T-helper 2 cell treated with Interferon-gamma antibody and Interleukin-4, amounts not matched to agents 5 μg/mL and 100 μg/mL, for 36 hours (primary cell): ENCODE measurements around the gene RXFP3.

ENCODE experiments used
- DNase-seq: peaks from one replicate; pipeline ENCODE4 v3.0.0; 2021; ENCODE audit warnings: low spot score
- H3K27ac Mint-ChIP-seq: one replicate; pipeline ENCODE4 v1.8.0; 2021; ENCODE audit warnings: mild to moderate bottlenecking, mixed read lengths
- H3K27me3 Mint-ChIP-seq: one replicate; pipeline ENCODE4 v1.8.0; 2021; ENCODE audit warnings: low read depth, mixed read lengths
- H3K36me3 Mint-ChIP-seq: one replicate; pipeline ENCODE4 v1.8.0; 2021; ENCODE audit warnings: low read depth, mixed read lengths
- H3K4me1 Mint-ChIP-seq: one replicate; pipeline ENCODE4 v1.8.0; 2021; ENCODE audit warnings: low read depth, mixed read lengths
- H3K4me3 Mint-ChIP-seq: one replicate; pipeline ENCODE4 v1.8.0; 2022; ENCODE audit warnings: mild to moderate bottlenecking, moderate library complexity, mixed read lengths
- H3K9me3 Mint-ChIP-seq: one replicate; pipeline ENCODE4 v1.8.0; 2021; ENCODE audit warnings: mixed read lengths

RXFP3 gene

DNA sequence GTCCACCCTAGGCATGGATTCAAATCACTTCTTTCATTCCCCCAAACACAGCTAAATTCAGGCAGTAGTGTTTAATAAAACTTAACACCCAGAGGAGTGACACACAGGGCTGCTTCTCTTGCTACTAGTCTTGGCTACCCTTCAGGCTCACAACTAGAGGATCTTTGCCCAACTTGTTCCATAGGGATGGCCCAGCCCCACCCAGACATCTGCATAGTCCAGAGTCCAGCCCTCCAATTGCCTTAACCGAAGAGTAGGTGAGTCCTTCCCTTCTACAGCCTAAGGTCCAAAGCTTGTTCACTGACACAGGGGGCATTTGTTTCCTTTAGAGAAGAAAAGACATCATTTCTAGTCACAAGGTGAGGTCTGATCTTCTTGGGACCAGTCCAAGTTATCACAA lies 15.2 kb upstream of the RXFP3 start:
- no peaks in the 10 kb centered on the region for H3K4me1 Mint-ChIP-seq
- no peak overlapping the region for H3K27ac Mint-ChIP-seq
- no peak overlapping the region for H3K4me3 Mint-ChIP-seq
- DNase-seq = no peak
- H3K9me3 Mint-ChIP-seq = peaks cover 2% of the 10 kb centered on the region
- H3K27me3 Mint-ChIP-seq = peaks cover 4% of the 10 kb centered on the region
- H3K36me3 Mint-ChIP-seq = no peaks in the 10 kb centered on the region

DNA sequence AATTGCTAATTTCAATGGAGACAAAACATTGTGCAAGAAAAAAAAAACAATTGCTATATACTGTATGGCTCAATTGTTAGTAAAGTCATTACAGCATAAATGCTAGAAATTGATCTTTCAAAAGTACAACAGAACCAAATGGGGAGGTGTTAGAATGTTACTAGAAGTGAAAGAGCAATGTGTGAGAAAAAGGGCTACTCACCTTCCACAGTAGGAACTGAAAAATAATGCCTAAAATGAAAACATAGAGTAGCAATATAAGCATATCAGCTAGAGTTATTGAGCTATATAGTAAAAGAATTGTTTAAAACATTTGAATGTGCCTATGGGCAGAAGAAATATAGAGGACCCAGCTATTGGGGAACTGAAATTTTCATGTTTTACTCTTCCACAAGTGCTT lies 10.9 kb upstream of the RXFP3 start:
- Mint-ChIP-seq H3K27ac (no peak overlapping the region), H3K4me3 (no peak overlapping the region), H3K36me3 (no peaks in the 10 kb centered on the region)

DNA sequence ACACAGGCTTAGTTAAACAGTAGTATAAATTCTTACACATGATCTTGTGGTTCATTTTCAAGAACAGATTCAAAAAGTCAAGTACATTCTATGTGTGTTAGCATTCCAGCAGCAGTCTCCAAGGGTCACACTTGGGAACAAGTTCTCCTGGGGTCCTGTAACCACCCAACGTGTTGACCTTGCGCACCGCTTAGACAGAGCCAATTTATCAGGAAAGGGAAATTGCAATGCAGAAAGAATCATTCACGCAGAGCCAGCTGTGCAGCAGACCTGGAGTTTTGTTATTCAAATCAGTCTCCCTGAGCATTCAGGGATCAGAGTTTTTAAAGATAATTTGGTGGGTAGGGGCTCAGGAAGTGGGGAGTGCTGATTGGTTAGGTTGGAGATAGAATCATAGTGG lies 8.5 kb upstream of the RXFP3 start:
- Mint-ChIP-seq H3K36me3 (no peaks in the 10 kb centered on the region), H3K4me1 (no peaks in the 10 kb centered on the region), H3K4me3 (no peak overlapping the region), H3K27me3 (peaks cover 5% of the 10 kb centered on the region), H3K9me3 (no peaks in the 10 kb centered on the region), H3K27ac (no peak overlapping the region)
- DNase-seq = no peak

More for the DNA sequence above, 10.9 kb upstream of the RXFP3 start:
- peaks cover 4% of the 10 kb centered on the region for H3K27me3 Mint-ChIP-seq
- H3K4me1 Mint-ChIP-seq = no peaks in the 10 kb centered on the region
- H3K9me3 Mint-ChIP-seq = no peaks in the 10 kb centered on the region
- DNase-seq = no peak

DNA sequence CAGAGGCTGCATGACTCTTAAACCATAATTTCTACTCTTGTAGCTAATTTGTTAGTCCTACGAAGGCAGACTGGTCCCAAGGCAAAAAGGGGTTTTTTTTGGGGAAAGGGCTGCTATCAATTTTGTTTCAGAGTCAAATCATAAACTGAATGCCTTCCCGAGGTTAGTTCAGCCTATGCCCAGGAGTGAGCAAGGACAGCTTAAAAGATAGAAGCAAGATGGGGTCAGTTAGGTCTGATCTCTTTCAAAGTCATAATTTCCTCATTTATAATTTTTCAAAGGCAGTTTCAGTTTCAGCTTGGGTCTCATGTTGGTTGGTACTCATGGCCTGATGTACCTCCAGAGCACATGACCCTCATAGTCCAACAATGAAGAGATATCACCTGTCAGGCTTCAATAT lies 7.9 kb upstream of the RXFP3 start:
- no peaks in the 10 kb centered on the region for H3K9me3 Mint-ChIP-seq
- no peaks in the 10 kb centered on the region for H3K4me1 Mint-ChIP-seq
- H3K36me3 Mint-ChIP-seq = no peaks in the 10 kb centered on the region
- H3K4me3 Mint-ChIP-seq = no peak overlapping the region
- DNase-seq = no peak
- no peak overlapping the region for H3K27ac Mint-ChIP-seq
- peaks cover 2% of the 10 kb centered on the region for H3K27me3 Mint-ChIP-seq

DNA sequence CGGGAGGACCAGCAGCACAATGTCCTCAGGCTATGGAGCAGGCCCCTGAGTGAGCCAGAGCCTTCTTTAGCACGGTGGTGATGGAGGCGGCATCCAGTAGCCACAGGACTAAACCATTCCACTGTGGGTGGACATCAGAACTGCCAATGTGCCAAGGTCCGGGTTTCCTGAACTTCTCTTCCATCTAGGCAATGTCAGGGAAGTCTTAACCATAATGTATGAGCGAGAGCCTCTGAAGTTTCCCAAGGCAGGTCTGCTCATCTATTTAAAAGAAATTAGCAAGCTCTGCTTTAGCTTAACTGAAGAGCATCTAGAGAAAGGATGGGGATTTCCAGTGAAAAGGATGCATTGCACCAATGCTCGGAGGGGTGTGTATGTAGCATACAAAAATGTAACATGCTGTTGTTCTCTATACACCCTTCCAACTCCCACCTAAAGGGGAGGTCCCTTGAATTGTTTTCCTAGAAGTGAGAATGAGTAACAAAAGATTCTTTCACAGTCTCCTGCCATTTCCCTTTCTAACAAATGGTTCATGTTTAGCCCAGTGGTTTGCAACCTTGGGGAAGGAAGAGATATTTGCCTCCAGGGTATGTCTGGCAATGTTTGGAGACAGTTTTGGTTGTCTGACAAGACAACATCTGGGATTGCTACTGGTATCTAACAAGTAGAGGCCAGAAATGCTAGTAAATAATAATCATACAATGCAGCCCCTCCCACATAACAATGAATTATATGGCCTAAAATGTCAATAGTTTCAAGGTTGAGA lies 6.1 kb upstream of the RXFP3 start:
- DNase-seq = no peak
- Mint-ChIP-seq H3K4me1 (no peaks in the 10 kb centered on the region), H3K4me3 (no peak overlapping the region), H3K27ac (no peak overlapping the region), H3K27me3 (peaks cover 2% of the 10 kb centered on the region), H3K36me3 (no peaks in the 10 kb centered on the region), H3K9me3 (no peaks in the 10 kb centered on the region)

DNA sequence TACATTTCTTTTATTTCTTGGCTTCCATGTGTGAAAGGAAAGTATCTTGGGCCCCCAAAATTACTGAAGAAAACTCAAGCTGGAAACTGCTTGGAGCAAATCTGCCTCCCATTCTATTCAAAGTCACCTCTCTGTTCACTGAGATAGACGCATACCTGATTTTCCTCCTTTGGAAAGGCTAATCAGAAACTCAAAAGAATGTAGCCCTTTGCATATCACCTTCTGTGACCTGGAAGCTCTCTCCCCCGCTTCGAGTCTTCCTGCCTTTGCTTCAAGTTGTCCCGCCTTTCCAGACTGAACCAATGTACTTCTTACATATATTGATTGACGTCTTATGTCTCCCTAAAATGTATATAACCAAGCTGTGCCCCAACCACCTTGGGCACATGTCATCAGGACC lies 5.0 kb upstream of the RXFP3 start:
- Mint-ChIP-seq H3K36me3 (no peaks in the 10 kb centered on the region), H3K27ac (no peak overlapping the region), H3K4me1 (peaks cover 4% of the 10 kb centered on the region), H3K27me3 (peaks cover 11% of the 10 kb centered on the region), H3K9me3 (no peaks in the 10 kb centered on the region), H3K4me3 (no peak overlapping the region)
- DNase-seq = no peak

DNA sequence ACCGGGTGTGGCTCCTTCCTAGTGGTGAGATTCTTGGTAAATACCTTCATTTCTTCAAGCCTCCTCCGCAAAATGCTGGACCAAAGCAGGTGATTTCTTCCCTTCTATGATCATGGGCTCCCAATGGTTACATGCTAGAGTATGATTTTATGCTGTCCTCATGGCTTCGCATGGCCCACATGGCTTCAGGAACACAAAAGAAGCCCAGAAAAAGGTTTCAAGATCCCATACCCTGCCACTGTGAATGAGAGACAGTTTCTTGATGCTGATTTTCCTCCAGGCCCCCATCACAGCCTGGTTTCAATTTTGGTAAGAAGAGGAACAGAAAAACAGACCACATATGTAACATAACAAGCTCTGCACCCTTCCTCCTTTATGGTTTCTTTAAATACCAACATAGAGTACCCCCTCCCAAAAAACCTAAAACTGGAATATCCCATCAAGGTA lies 2.4 kb upstream of the RXFP3 start:
- peaks cover 34% of the 10 kb centered on the region for H3K27me3 Mint-ChIP-seq
- H3K27ac Mint-ChIP-seq = no peak overlapping the region
- H3K4me3 Mint-ChIP-seq = no peak overlapping the region
- peaks cover 4% of the 10 kb centered on the region for H3K4me1 Mint-ChIP-seq
- H3K9me3 Mint-ChIP-seq = no peaks in the 10 kb centered on the region
- no peaks in the 10 kb centered on the region for H3K36me3 Mint-ChIP-seq
- DNase-seq = no peak

DNA sequence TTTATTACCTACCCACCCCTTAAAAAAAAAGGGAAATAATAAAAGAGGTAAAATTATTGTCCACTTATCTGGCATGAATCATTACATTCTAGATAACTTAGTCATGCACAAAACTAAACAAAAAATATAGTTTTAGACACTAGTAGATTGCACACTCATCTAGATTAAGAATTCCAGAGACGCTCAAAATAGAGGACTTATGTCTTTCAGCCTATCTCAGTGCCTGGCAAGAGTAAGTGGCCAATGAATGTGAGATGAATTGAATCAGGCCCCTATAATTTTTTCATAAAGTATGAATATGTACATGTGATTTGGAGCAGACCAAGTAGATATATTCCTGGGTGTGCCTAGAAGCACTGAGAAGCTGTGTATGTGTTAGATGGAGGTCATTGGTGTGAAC lies 2.0 kb upstream of the RXFP3 start:
- H3K9me3 Mint-ChIP-seq = no peaks in the 10 kb centered on the region
- peaks cover 4% of the 10 kb centered on the region for H3K4me1 Mint-ChIP-seq
- H3K27me3 Mint-ChIP-seq = peaks cover 39% of the 10 kb centered on the region
- H3K36me3 Mint-ChIP-seq = no peaks in the 10 kb centered on the region
- no peak overlapping the region for H3K27ac Mint-ChIP-seq
- H3K4me3 Mint-ChIP-seq = no peak overlapping the region
- DNase-seq = no peak

DNA sequence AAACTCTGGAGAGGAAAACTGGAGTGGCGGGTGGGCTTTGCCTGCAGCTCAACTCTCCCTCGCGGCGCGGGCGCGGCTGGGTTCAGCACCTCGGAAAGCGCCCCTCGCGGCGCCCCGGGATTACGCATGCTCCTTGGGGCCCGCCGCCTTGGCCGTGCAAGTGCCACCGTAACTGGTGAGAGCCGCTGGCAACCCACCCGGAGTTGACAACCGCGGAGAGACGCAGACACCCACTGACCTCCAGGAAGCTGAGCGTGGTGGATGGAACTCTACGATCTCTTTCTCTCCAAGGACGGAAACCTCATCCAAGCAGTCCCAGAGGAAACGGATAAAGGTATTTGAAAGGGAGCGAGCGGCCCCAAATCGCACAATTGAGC lies 194 bp upstream of the RXFP3 start:
- DNase-seq = peak; percentile 43
- Mint-ChIP-seq H3K9me3 (no peaks in the 10 kb centered on the region), H3K4me1 (peaks cover 4% of the 10 kb centered on the region), H3K36me3 (no peaks in the 10 kb centered on the region), H3K4me3 (no peak overlapping the region), H3K27me3 (peaks cover 51% of the 10 kb centered on the region), H3K27ac (no peak overlapping the region)

DNA sequence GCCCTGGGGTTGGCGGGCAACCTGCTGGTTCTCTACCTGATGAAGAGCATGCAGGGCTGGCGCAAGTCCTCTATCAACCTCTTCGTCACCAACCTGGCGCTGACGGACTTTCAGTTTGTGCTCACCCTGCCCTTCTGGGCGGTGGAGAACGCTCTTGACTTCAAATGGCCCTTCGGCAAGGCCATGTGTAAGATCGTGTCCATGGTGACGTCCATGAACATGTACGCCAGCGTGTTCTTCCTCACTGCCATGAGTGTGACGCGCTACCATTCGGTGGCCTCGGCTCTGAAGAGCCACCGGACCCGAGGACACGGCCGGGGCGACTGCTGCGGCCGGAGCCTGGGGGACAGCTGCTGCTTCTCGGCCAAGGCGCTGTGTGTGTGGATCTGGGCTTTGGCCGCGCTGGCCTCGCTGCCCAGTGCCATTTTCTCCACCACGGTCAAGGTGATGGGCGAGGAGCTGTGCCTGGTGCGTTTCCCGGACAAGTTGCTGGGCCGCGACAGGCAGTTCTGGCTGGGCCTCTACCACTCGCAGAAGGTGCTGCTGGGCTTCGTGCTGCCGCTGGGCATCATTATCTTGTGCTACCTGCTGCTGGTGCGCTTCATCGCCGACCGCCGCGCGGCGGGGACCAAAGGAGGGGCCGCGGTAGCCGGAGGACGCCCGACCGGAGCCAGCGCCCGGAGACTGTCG lies 976 bp downstream of the RXFP3 start:
- DNase-seq = no peak
- Mint-ChIP-seq H3K36me3 (no peaks in the 10 kb centered on the region), H3K9me3 (no peaks in the 10 kb centered on the region), H3K4me3 (no peak overlapping the region), H3K4me1 (peaks cover 4% of the 10 kb centered on the region), H3K27me3 (peaks cover 57% of the 10 kb centered on the region), H3K27ac (no peak overlapping the region)

DNA sequence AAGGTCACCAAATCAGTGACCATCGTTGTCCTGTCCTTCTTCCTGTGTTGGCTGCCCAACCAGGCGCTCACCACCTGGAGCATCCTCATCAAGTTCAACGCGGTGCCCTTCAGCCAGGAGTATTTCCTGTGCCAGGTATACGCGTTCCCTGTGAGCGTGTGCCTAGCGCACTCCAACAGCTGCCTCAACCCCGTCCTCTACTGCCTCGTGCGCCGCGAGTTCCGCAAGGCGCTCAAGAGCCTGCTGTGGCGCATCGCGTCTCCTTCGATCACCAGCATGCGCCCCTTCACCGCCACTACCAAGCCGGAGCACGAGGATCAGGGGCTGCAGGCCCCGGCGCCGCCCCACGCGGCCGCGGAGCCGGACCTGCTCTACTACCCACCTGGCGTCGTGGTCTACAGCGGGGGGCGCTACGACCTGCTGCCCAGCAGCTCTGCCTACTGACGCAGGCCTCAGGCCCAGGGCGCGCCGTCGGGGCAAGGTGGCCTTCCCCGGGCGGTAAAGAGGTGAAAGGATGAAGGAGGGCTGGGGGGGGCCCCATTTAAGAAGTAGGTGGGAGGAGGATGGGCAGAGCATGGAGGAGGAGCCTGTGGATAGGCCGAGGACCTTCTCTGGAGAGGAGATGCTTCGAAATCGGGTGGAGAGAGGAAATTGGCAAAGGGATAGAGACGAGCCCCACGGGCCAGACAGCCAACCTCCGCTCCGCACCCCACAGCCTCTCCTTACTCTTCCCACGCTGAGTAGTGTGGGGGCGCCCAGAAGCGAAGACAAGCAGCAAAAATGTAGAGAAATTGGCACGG lies 1.7 kb downstream of the RXFP3 start:
- DNase-seq = no peak
- H3K4me3 Mint-ChIP-seq = no peak overlapping the region
- H3K36me3 Mint-ChIP-seq = no peaks in the 10 kb centered on the region
- H3K9me3 Mint-ChIP-seq = no peaks in the 10 kb centered on the region
- no peak overlapping the region for H3K27ac Mint-ChIP-seq
- H3K27me3 Mint-ChIP-seq = peaks cover 57% of the 10 kb centered on the region
- peaks cover 4% of the 10 kb centered on the region for H3K4me1 Mint-ChIP-seq

DNA sequence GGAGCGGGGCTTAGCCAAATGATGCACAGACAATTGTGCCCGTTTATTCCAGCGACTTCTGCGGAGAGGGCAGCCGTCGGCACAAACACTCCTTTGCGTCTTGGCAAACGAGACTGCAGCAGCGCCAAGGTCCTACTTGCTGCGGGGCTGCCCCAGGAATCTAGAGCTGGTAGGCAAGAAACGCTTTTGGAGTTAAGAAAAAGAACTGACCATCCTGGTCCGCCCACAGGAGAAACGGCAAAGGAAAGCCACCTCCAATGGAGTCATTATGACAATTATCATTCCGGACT lies 2.3 kb downstream of the RXFP3 start:
- peaks cover 4% of the 10 kb centered on the region for H3K4me1 Mint-ChIP-seq
- DNase-seq = no peak
- no peaks in the 10 kb centered on the region for H3K9me3 Mint-ChIP-seq
- H3K27ac Mint-ChIP-seq = no peak overlapping the region
- H3K27me3 Mint-ChIP-seq = peaks cover 57% of the 10 kb centered on the region
- no peak overlapping the region for H3K4me3 Mint-ChIP-seq
- no peaks in the 10 kb centered on the region for H3K36me3 Mint-ChIP-seq

DNA sequence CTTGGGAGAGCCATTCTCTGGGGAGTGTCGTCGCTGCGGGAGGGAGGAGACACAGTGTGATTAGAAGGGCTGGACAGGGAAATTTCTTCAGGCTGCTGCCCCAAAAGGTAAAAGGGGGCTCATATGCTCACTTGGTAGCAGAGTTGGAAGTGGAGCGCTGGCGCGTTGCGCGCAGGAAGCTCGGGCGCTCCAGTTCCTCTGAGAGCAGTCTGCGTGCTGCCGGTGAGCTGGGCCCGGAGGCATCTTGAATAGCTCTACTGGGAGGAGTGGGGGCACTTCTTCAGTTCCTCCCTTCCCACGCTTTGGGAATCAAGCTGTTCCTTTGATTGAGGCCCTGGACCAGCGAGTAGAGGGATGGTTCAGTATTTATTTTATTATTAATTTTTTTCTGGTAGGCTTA lies 2.7 kb downstream of the RXFP3 start:
- no peak for DNase-seq
- H3K4me3 Mint-ChIP-seq = no peak overlapping the region
- peaks cover 4% of the 10 kb centered on the region for H3K4me1 Mint-ChIP-seq
- peaks cover 57% of the 10 kb centered on the region for H3K27me3 Mint-ChIP-seq
- H3K36me3 Mint-ChIP-seq = no peaks in the 10 kb centered on the region
- no peaks in the 10 kb centered on the region for H3K9me3 Mint-ChIP-seq
- no peak overlapping the region for H3K27ac Mint-ChIP-seq

DNA sequence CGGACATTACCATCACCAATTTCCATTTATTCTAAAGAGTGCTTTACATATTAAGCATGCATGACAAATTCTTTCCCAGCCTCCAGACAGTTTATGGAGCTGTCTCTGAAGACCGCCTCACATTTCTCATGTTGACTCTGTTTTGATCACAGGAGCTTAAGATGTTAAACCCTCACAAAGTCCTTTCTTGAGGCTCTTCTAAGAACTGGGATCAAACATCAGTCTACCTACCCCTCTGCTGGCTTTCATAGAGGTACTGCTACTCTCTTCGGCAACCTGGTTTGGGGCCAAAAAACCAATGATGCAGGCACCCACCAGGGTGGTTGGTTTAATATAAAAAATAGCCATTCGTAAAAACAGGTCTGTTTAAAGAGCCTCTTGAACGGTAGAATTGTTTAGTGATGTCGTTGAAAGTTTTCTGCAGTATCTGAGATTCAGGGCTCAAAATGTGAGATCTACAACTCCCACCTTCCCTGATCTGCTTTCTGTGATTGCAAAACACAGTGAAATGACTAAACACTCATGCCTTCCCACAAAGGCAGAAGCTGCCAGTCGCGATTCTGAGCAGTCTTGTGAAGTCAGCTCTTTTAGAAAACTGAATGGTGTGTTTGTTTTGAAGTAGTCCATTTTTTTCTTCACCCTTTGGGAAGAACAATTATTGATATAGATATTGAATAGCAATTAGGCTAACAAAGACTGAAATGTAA lies 3.5 kb downstream of the RXFP3 start:
- Mint-ChIP-seq H3K27ac (no peak overlapping the region), H3K9me3 (no peaks in the 10 kb centered on the region), H3K4me3 (no peak overlapping the region), H3K27me3 (peaks cover 57% of the 10 kb centered on the region), H3K4me1 (peaks cover 4% of the 10 kb centered on the region), H3K36me3 (no peaks in the 10 kb centered on the region)
- no peak for DNase-seq
